Measurements from ENCODE around the gene ADA.
"Not testable (repeated sequence)": the region's sequence is repeated elsewhere in the genome, so short reads cannot be mapped to it uniquely, and the experiment has no call there.

The ADA gene

GRCh38 chr20:44651684-44652423, at the start of gene ADA:
Gene ADA (minus strand): TSS chr20:44651699. CDS start chr20:44651607, 92 bp downstream.
- DNase-seq (ENCODE audit: low read depth in 2 of 2) = peak in 1 of 2 donors; percentile 28

- DNase-seq (ENCODE audit: low read depth in 2 of 2) = no peak
Observed at GRCh38 chr20:44700306-44700705, 48.8 kb upstream of the ADA start.

- no peak for DNase-seq (ENCODE audit: low read depth in 2 of 2)
Observed at GRCh38 chr20:44698351-44698750, 46.9 kb upstream of the ADA start.

- DNase-seq (ENCODE audit: low read depth in 2 of 2) = not testable (repeated sequence)
Observed at GRCh38 chr20:44697041-44697440, 45.5 kb upstream of the ADA start.

- no peak for DNase-seq (ENCODE audit: low read depth in 2 of 2)
Observed at GRCh38 chr20:44696315-44696714, 44.8 kb upstream of the ADA start.

- DNase-seq (ENCODE audit: low read depth in 2 of 2) = no peak
Observed at GRCh38 chr20:44695674-44696300, 44.3 kb upstream of the ADA start.

GRCh38 chr20:44695295-44695673, 43.8 kb upstream of the ADA start:
- no peak for DNase-seq (ENCODE audit: low read depth in 2 of 2)

GRCh38 chr20:44694159-44694558, 42.7 kb upstream of the ADA start:
- DNase-seq (ENCODE audit: low read depth in 2 of 2) = no peak

GRCh38 chr20:44693627-44694026, 42.1 kb upstream of the ADA start:
- DNase-seq (ENCODE audit: low read depth in 2 of 2) = no peak

- no peak for DNase-seq (ENCODE audit: low read depth in 2 of 2)
Observed at GRCh38 chr20:44692932-44693480, 41.5 kb upstream of the ADA start.

- no peak for DNase-seq (ENCODE audit: low read depth in 2 of 2)
Observed at GRCh38 chr20:44691424-44692423, 40.2 kb upstream of the ADA start.

- no peak for DNase-seq (ENCODE audit: low read depth in 2 of 2)
Observed at GRCh38 chr20:44690781-44691423, 39.4 kb upstream of the ADA start.

- DNase-seq (ENCODE audit: low read depth in 2 of 2) = no peak
Observed at GRCh38 chr20:44689809-44690208, 38.3 kb upstream of the ADA start.

GRCh38 chr20:44688053-44688625, 36.6 kb upstream of the ADA start:
- DNase-seq (ENCODE audit: low read depth in 2 of 2) = no peak

GRCh38 chr20:44686934-44687333, 35.4 kb upstream of the ADA start:
- no peak for DNase-seq (ENCODE audit: low read depth in 2 of 2)

- DNase-seq (ENCODE audit: low read depth in 2 of 2) = no peak
Observed at GRCh38 chr20:44684047-44684967, 32.8 kb upstream of the ADA start.

GRCh38 chr20:44683263-44684046, 32.0 kb upstream of the ADA start:
- DNase-seq (ENCODE audit: low read depth in 2 of 2) = peak; percentile 7 to 47

GRCh38 chr20:44681796-44682566, 30.5 kb upstream of the ADA start:
- DNase-seq (ENCODE audit: low read depth in 2 of 2) = no peak
